PC-3 (cell line): ENCODE results near the gene DCTD. TPM values are rescaled to one million over a fixed set of nuclear protein-coding genes. Genes with fewer than 3 reads are reported as not detected.

Experiments used
- ATAC-seq: fragments of 200-7000 bp; cut with Tn5 transposase; 2 replicates; pipeline ENCODE4 v1.9.1; 2020; ENCODE audit warnings: mild to moderate bottlenecking, moderate library complexity
- BruUV-seq: library from RNA; stranded (reverse); fragments of 400-500 nt; replicated peaks from 2 replicates; lab custom pipeline; 2021; lab: Mats Ljungman, UMichigan
- CTCF ChIA-PET: fragments of 300-600 bp; sonication (Branson Sonifier 250); formaldehyde crosslinking; loops from one replicate; lab custom pipeline; 2022; ENCODE audit warnings: antibody characterized with exemption; lab: Charles Lee
- POLR2A ChIA-PET: fragments of 300-600 bp; sonication (Branson Sonifier 250); formaldehyde crosslinking; loops from one replicate; lab custom pipeline; 2022; ENCODE audit warnings: antibody characterized with exemption; ENCODE audit not compliant: unreplicated experiment; lab: Charles Lee
- DNase-seq: peaks from one replicate; pipeline ENCODE4 v3.0.0-alpha.2; 2015
- H2AFZ ChIP-seq: fragments of 300-600 bp; sonication (generic); 2 replicates; pipeline ENCODE4 v1.6.0; 2016; ENCODE audit warnings: antibody characterized with exemption, low read length
- H3F3A ChIP-seq: fragments of 300-600 bp; sonication (generic); one replicate; pipeline ENCODE4 v1.6.0; 2017; ENCODE audit warnings: antibody characterized with exemption, low read length, control low read depth, mild to moderate bottlenecking; ENCODE audit not compliant: unreplicated experiment
- H3K27ac ChIP-seq: fragments of 300-600 bp; sonication (generic); 2 replicates; pipeline ENCODE4 v1.5.1; 2016; ENCODE audit warnings: mild to moderate bottlenecking, low read length
- H3K27me3 ChIP-seq: fragments of 300-600 bp; sonication (generic); 2 replicates; pipeline ENCODE4 v1.6.1; 2016; ENCODE audit warnings: low read length, mixed read lengths
- H3K36me3 ChIP-seq: fragments of 300-600 bp; sonication (generic); 2 replicates; pipeline ENCODE4 v1.6.1; 2016; ENCODE audit warnings: low read depth, mixed run types, low read length, mixed read lengths
- H3K4me1 ChIP-seq: fragments of 300-600 bp; sonication (generic); 2 replicates; pipeline ENCODE4 v1.5.1; 2016; ENCODE audit warnings: low read length; ENCODE audit not compliant: insufficient read depth
- H3K4me2 ChIP-seq: fragments of 300-600 bp; sonication (generic); 2 replicates; pipeline ENCODE4 v1.6.0; 2016; ENCODE audit warnings: low read length
- H3K4me3 ChIP-seq: fragments of 300-600 bp; sonication (generic); 2 replicates; pipeline ENCODE4 v1.5.1; 2016; ENCODE audit warnings: mild to moderate bottlenecking, low read length, mixed read lengths
- H3K79me2 ChIP-seq: fragments of 300-600 bp; sonication (generic); 2 replicates; pipeline ENCODE4 v1.6.1; 2017; ENCODE audit warnings: low read length, mixed read lengths
- H3K9ac ChIP-seq: fragments of 300-600 bp; sonication (generic); 2 replicates; pipeline ENCODE4 v1.6.0; 2016; ENCODE audit warnings: mild to moderate bottlenecking, low read length
- H3K9me2 ChIP-seq: fragments of 300-600 bp; sonication (generic); replicated peaks from 2 replicates; pipeline ENCODE4 v1.6.1; 2016; ENCODE audit warnings: mixed run types, low read length, mixed read lengths
- H3K9me3 ChIP-seq: fragments of 300-600 bp; sonication (generic); 2 replicates; pipeline ENCODE4 v1.6.1; 2016; ENCODE audit warnings: low read length, mixed read lengths
- H4K20me1 ChIP-seq: fragments of 300-600 bp; sonication (generic); 2 replicates; pipeline ENCODE4 v1.6.1; 2016; ENCODE audit warnings: low read length, mixed read lengths
- EZH2 ChIP-seq: fragments of 300-600 bp; sonication (generic); IDR thresholded peaks from one replicate; pipeline ENCODE4 v1.6.1; 2017; ENCODE audit warnings: antibody characterized with exemption, mild to moderate bottlenecking, low read length; ENCODE audit not compliant: unreplicated experiment
- EZH2phosphoT487 ChIP-seq: fragments of 300-600 bp; sonication (generic); IDR thresholded peaks from 2 replicates; pipeline ENCODE4 v1.6.1; 2018; ENCODE audit warnings: mild to moderate bottlenecking, antibody characterized with exemption, low read length, borderline replicate concordance
- intact Hi-C: fragments of 100-400 bp; cut with micrococcal nuclease; formaldehyde crosslinking; loops from 2 replicates; pipeline ENCODE4 v1.9.0; 2023
- total RNA-seq: library from RNA; depleted of rRNA; stranded (reverse); fragments of >200 nt; gene quantifications from 2 replicates; pipeline ENCODE4 v1.2.3, GENCODE V29; 2014
- TF ChIP-seq, protein P1 (sequence below): fragments of 300-600 bp; sonication (generic); conservative IDR thresholded peaks from 2 replicates; pipeline ENCODE4 v1.5.1; 2017; ENCODE audit warnings: antibody characterized with exemption, low read depth, mild to moderate bottlenecking, low read length

The DCTD gene
- total RNA-seq, 1 experiment from 2014 or later = 58.1 TPM

DNA sequence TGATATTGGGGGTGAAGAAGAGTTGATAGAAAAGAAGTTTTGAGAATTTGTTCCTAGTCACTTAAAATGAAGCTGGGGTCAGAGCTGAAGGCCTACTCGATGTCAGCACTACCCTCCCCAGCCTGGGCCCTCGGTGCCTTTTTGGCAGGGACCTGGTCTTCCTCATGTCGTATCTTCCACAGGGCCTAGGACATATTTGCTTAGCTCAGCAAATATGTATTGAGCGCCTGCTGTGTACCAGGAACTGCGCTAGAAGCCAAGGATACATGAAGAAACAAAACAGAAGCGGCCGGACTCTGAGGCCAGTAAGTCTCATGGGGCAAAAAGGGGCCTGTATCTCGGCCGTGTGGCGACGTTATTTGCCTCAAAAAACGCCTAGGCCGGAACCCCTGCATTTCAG lies 44.3 kb downstream of the DCTD start:
- intact Hi-C loops = no loop called here
- Histone ChIP-seq H3K27ac (no peak overlapping the region), H4K20me1 (no peaks in the 10 kb centered on the region), H3K9me3 (no peaks in the 10 kb centered on the region), H3K9me2 (no peaks in the 10 kb centered on the region), H3K4me3 (no peak overlapping the region), H3K79me2 (no peaks in the 10 kb centered on the region), H3K36me3 (no peaks in the 10 kb centered on the region), H3F3A (no peaks in the 10 kb centered on the region), H3K9ac (no peak overlapping the region), H3K27me3 (no peaks in the 10 kb centered on the region), H3K4me1 (no peaks in the 10 kb centered on the region), H2AFZ (no peak overlapping the region), H3K4me2 (no peak overlapping the region)
- TF ChIP-seq EZH2phosphoT487 = no peak
- no peak for TF ChIP-seq EZH2
- TF ChIP-seq, protein P1, sequence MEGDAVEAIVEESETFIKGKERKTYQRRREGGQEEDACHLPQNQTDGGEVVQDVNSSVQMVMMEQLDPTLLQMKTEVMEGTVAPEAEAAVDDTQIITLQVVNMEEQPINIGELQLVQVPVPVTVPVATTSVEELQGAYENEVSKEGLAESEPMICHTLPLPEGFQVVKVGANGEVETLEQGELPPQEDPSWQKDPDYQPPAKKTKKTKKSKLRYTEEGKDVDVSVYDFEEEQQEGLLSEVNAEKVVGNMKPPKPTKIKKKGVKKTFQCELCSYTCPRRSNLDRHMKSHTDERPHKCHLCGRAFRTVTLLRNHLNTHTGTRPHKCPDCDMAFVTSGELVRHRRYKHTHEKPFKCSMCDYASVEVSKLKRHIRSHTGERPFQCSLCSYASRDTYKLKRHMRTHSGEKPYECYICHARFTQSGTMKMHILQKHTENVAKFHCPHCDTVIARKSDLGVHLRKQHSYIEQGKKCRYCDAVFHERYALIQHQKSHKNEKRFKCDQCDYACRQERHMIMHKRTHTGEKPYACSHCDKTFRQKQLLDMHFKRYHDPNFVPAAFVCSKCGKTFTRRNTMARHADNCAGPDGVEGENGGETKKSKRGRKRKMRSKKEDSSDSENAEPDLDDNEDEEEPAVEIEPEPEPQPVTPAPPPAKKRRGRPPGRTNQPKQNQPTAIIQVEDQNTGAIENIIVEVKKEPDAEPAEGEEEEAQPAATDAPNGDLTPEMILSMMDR = no peak
- POLR2A ChIA-PET = no interaction called here
- ATAC-seq = no peak
- no TSS peak for BruUV-seq
- CTCF ChIA-PET = no interaction called here
- no peak for DNase-seq

DNA sequence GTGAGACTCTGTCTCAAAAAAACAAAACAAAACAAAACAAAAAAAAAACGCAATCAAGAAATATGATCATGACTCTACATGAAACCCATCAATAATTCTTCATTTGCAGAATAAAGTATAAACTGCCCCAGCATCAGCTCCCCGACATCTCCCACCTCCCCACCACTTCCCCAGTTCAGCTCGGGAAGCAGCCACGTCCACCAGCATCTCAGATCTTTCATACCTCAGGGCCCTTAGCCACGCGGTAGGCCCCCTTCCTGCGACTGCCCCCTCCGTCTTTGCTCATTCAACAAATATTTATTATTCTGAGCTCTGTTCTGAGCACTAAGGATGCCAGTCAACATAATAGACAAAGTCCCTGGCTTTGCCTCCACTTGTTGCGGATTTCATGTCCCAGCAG lies 45.6 kb downstream of the DCTD start:
- Histone ChIP-seq H2AFZ (no peak overlapping the region), H3K9me2 (no peaks in the 10 kb centered on the region), H3K9ac (no peak overlapping the region), H3K4me1 (no peaks in the 10 kb centered on the region), H3K4me3 (no peak overlapping the region), H3K79me2 (no peaks in the 10 kb centered on the region), H3K27ac (no peak overlapping the region), H3K4me2 (no peak overlapping the region), H3K27me3 (no peaks in the 10 kb centered on the region), H4K20me1 (no peaks in the 10 kb centered on the region), H3K36me3 (no peaks in the 10 kb centered on the region), H3K9me3 (no peaks in the 10 kb centered on the region), H3F3A (no peaks in the 10 kb centered on the region)
- CTCF ChIA-PET = no interaction called here
- DNase-seq = no peak
- POLR2A ChIA-PET = no interaction called here
- TF ChIP-seq EZH2 (no peak), EZH2phosphoT487 (no peak)
- TF ChIP-seq, protein P1 = no peak
- intact Hi-C loops = no loop called here
- ATAC-seq = no peak
- BruUV-seq = no TSS peak

DNA sequence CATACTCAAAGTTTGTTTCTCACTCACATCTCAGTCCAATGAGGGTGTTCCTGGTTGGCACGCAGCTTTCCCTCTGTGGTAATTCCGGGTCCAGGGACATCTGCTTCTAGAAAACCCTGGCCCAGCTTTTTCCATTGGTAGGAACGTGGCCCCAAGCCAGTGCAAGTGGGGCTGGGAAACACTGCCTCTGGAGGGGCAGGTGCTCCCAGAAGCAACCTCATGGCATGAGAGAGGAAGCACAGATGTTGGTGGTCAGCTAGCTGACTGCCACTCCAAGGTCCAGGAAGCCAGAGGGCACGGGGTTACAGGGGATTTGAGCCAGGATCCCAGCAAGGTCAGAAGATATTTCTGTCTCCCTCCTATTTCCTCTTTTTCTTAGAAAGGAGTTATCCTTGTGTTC lies 47.5 kb downstream of the DCTD start:
- BruUV-seq = no TSS peak
- CTCF ChIA-PET = no interaction called here

More for the DNA sequence above, 47.5 kb downstream of the DCTD start:
- Histone ChIP-seq H3K27me3 (no peaks in the 10 kb centered on the region), H3K4me2 (no peak overlapping the region), H3K36me3 (no peaks in the 10 kb centered on the region), H3K79me2 (no peaks in the 10 kb centered on the region), H3K4me3 (no peak overlapping the region), H3K9me3 (no peaks in the 10 kb centered on the region), H3F3A (no peaks in the 10 kb centered on the region), H4K20me1 (no peaks in the 10 kb centered on the region), H3K4me1 (0 out of 2 replicates have a peak, but pooled peaks cover 5% of the 10 kb centered on the region), H2AFZ (no peak overlapping the region), H3K9ac (no peak overlapping the region), H3K9me2 (no peaks in the 10 kb centered on the region), H3K27ac (no peak overlapping the region)
- no peak for TF ChIP-seq EZH2phosphoT487
- no peak for TF ChIP-seq EZH2
- TF ChIP-seq, protein P1 = no peak
- POLR2A ChIA-PET = no interaction called here
- intact Hi-C loops = no loop called here
- no peak for ATAC-seq
- DNase-seq = no peak
